Colonic mucosa (tissue), 4 donors: ENCODE data around the gene RAB4B. TPM values are rescaled to one million over a fixed set of nuclear protein-coding genes. Genes with fewer than 3 reads are reported as not detected.
"Not testable (repeated sequence)": the region's sequence is repeated elsewhere in the genome, so short reads cannot be mapped to it uniquely, and the experiment has no call there.

Experiments
- DNase-seq: peaks from one replicate; pipeline ENCODE4 v3.0.0-alpha.2; 2020
- H3K27ac ChIP-seq: fragments of 200-600 bp; one replicate; pipeline ENCODE4 v1.8.0; 2021
- H3K27me3 ChIP-seq: fragments of 200-600 bp; one replicate; pipeline ENCODE4 v1.8.0; 2021
- H3K36me3 ChIP-seq: fragments of 200-600 bp; one replicate; pipeline ENCODE4 v1.8.0; 2021
- H3K4me1 ChIP-seq: fragments of 200-600 bp; one replicate; pipeline ENCODE4 v1.8.0; 2021; ENCODE audit warnings: mild to moderate bottlenecking
- H3K4me3 ChIP-seq: fragments of 200-600 bp; one replicate; pipeline ENCODE4 v1.8.0; 2021
- H3K9ac ChIP-seq, 2 donors: one replicate each; pipeline ENCODE4 v1.7.0; 2013; ENCODE audit warnings: control low read depth in 2 of 2, low read depth in 2 of 2, low read length in 2 of 2
- H3K9me3 ChIP-seq: fragments of 200-600 bp; one replicate; pipeline ENCODE4 v1.8.0; 2021
- intact Hi-C: fragments of 100-400 bp; cut with DNase I; formaldehyde crosslinking; loops from one replicate; pipeline ENCODE4 v1.14.1; 2022
- total RNA-seq, 2 donors: library from RNA; stranded (reverse); fragmentation: NEBNext Ultra II Directional in 1 of 2; extraction: Animal tissue kit (Norgen Biotek cat#: 25700) in 1 of 2; gene quantifications; one replicate each; pipeline ENCODE4 v1.2.1, GENCODE V29; 2021
- TF ChIP-seq, protein P1 (sequence below): fragments of 200-600 bp; IDR thresholded peaks from one replicate; pipeline ENCODE4 v1.8.0; 2022; ENCODE audit warnings: antibody characterized with exemption, mild to moderate bottlenecking
- donor health status: healthy.
- donor health status: DM: no; HTN: no; CAD: no.
- donor health status: DM: no; HTN: no; CAD: no.

Gene RAB4B
- total RNA-seq, 2 donors from 2014 or later = 42.3 to 53.4 TPM

DNA sequence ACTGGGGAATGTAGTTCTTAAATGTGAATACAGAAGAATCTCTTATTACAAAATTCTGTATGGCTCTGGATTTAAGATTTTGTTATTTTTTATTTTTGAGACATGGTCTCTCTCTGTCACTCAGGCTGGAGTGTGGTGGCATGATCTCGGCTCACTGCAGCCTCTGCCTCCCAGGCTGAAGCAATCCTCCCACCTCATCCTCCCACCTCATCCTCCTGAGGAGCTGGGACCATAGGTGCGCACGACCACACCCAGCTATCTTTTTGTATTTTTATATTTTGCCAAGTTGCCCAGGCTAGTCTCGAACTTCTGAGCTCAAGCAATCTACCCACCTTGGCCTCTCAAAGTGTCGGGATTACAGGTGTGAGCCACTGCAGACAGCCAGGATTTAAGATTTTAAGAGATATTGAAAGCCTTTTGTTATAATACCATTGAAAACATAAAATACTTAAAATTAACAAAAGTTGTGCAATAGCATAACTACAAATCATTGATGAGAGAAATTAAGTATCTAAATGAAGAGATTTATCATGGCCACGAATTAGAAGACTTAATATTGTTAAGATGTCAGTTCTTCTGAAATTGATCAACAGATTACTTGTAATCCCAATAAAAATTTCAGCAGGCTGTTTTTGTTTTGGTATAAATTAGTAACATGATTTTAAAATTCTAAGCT, 58.8 kb downstream of the RAB4B start:
- Histone ChIP-seq H3K4me3 (no peak overlapping the region), H3K27me3 (no peaks in the 10 kb centered on the region), H3K27ac (no peak overlapping the region), H3K4me1 (no peaks in the 10 kb centered on the region), H3K36me3 (no peaks in the 10 kb centered on the region), H3K9ac (no peak overlapping the region), H3K9me3 (no peaks in the 10 kb centered on the region)
- TF ChIP-seq, protein P1, sequence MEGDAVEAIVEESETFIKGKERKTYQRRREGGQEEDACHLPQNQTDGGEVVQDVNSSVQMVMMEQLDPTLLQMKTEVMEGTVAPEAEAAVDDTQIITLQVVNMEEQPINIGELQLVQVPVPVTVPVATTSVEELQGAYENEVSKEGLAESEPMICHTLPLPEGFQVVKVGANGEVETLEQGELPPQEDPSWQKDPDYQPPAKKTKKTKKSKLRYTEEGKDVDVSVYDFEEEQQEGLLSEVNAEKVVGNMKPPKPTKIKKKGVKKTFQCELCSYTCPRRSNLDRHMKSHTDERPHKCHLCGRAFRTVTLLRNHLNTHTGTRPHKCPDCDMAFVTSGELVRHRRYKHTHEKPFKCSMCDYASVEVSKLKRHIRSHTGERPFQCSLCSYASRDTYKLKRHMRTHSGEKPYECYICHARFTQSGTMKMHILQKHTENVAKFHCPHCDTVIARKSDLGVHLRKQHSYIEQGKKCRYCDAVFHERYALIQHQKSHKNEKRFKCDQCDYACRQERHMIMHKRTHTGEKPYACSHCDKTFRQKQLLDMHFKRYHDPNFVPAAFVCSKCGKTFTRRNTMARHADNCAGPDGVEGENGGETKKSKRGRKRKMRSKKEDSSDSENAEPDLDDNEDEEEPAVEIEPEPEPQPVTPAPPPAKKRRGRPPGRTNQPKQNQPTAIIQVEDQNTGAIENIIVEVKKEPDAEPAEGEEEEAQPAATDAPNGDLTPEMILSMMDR = no peak
- no peak for DNase-seq
- intact Hi-C loops = no loop called here

DNA sequence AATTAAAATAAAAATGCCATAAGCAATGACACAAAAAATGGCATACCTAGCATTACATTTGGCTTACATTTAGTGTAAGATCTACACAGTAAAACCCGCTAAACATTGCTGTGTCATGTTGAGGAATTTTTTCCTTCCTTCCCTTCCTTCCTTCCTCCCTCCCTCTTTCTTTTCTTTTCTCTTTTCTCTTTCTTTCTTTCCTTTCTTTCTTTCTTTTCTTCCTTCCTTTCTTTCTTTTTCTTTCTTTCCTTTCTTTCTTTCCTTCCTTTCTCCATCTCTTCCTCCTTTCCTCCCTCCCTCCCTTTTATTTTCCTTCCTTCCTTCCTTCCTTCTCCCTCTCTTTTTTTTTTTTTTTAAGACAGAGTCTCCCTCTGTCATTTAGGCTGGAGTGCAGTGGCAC, 60.4 kb downstream of the RAB4B start:
- DNase-seq, H3K27me3 ChIP-seq, H3K9ac ChIP-seq, H3K9me3 ChIP-seq, H3K36me3 ChIP-seq, H3K4me1 ChIP-seq, H3K4me3 ChIP-seq, H3K27ac ChIP-seq, intact Hi-C loops: not testable (repeated sequence)

DNA sequence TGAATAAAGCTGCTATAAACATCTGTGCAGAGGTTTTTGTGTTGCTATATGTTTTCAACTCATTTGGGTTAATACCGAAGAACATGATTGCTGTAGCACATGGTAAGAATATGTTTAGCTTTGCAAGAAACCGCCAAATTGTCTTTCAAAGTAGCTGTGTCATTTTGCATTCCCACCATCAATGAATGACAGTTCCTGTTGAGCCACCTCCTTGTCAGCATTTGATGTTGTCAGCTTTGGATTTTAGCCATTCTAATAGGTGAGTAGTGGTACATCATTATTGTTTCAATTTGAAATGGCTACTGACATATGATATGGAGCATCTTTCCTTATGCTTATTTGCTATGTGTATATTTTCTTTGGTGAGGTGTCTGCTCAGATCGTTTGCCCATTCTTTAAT, 64.0 kb downstream of the RAB4B start:
- H3K4me1 ChIP-seq, H3K4me3 ChIP-seq, DNase-seq, intact Hi-C loops, H3K27me3 ChIP-seq, H3K36me3 ChIP-seq, H3K9me3 ChIP-seq, H3K27ac ChIP-seq, H3K9ac ChIP-seq: not testable (repeated sequence)

DNA sequence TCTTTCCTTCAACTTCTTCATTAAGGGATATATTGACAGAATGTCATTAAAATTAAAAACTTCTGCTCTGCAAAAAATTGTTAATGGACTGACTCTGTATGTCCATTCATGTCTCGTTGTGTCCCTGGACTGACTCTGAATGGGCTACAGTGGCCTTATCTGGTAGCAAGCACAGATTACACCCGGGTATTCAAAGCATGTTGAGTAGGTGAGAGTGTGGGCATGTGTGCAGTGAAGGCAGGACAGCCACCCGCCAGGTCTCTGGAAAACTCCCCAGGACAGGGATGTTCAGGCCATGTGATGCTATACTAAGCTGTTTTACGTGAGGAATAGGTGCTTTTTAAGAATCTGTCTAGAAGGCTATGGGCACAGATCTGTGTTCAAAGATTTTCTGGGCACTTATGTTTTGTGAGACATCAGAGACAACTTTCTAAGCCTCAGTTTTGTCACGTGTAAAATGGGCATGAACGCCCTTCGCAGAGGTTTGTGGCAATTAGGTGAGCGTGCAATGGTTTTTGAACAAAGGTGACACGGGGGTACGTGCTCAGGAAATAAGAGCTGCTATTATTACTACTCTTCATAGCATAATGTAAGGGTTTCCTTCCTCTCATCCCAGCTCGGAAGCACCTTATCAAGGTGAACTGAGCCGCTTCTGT, 65.1 kb downstream of the RAB4B start:
- H3K36me3 ChIP-seq, H3K4me3 ChIP-seq, H3K9me3 ChIP-seq, intact Hi-C loops, H3K27me3 ChIP-seq, DNase-seq, H3K9ac ChIP-seq, H3K4me1 ChIP-seq, H3K27ac ChIP-seq: not testable (repeated sequence)

DNA sequence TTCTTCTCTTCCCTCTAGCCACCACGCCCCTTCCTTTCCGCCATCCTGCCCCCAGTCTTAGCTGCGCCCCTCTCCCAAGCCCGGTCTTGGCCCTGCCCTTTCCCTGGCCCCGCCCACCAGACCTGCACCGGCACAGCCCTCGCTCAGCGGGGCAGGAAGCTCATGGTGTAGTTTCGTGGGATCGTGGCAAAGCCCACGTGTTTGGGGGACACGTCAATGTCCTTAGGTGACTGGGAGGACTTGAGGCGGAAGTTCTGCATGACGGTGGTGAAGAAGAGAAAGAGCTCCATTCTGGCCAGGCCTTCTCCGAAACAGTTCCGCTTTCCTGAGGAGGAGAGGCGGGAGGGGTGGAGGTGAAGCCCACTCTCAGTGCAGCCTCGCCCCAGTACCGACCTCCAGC, 65.6 kb downstream of the RAB4B start:
- H3K4me3 ChIP-seq, H3K9me3 ChIP-seq, H3K4me1 ChIP-seq, H3K36me3 ChIP-seq, intact Hi-C loops, H3K27ac ChIP-seq, H3K9ac ChIP-seq, H3K27me3 ChIP-seq: not testable (repeated sequence)
- peak; percentile 59 for DNase-seq

Other genes with a start within 250 kb of the RAB4B start
- gene SHKBP1, start 201.4 kb upstream of the RAB4B start, total RNA-seq = 10 to 100 TPM; 53.6 to 87.8 TPM
- gene LTBP4, start 176.9 kb upstream of the RAB4B start, total RNA-seq = 100 to 1,000 TPM; 143 to 231 TPM
- gene NUMBL, start 87.6 kb upstream of the RAB4B start, total RNA-seq = 10 to 100 TPM; 12.8 to 22.0 TPM
- 10 to 100 TPM; 26.5 to 48.5 TPM for gene COQ8B, start 61.4 kb upstream of the RAB4B start, total RNA-seq
- gene ITPKC, start 61.1 kb upstream of the RAB4B start, total RNA-seq = 10 to 100 TPM; 15.8 to 22.0 TPM
- 10 to 100 TPM; 11.1 to 18.7 TPM for gene ACTMAP, start 27.8 kb upstream of the RAB4B start, total RNA-seq
- gene SNRPA, start 27.0 kb upstream of the RAB4B start, total RNA-seq = 100 to 1,000 TPM in 1 of 2 donors, 10 to 100 TPM in 1; 56.0 to 126 TPM
- 1 to 10 TPM; 1.0 to 3.6 TPM for gene MIA, start 2.7 kb upstream of the RAB4B start, total RNA-seq
- 10 to 100 TPM; 67.3 to 87.8 TPM for gene EGLN2, start 20.9 kb downstream of the RAB4B start, total RNA-seq
- gene CYP2A6, start 72.2 kb downstream of the RAB4B start, total RNA-seq = 1 to 10 TPM in 1 of 2 donors, not detected in 1; 1.4 TPM
- under 1 TPM in 1 of 2 donors, not detected in 1; 0.37 TPM for gene CYP2A7, start 104.0 kb downstream of the RAB4B start, total RNA-seq
- 1 to 10 TPM; 2.6 to 4.6 TPM for gene CYP2B6, start 213.0 kb downstream of the RAB4B start, total RNA-seq